ENCODE data around the gene KLC1.

Gene KLC1

DNA sequence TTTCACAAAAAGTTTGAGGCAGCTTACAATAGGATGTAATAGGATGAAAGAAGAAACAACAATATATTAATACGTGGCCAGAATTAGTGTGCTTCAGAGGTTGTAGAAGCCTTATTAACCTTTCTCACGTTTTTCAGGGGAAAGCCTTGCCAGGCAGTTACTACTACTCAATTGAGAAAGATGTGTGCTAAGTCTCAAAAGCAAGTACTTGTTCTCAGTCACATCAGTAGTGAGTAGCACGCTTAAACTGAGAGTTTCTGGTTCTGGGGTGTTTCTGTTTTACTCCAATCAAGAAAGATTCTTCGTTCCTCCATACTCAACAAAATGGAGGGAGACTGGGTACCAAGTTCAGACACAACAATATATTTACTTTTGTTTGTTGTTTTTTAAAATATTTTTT is 38.7 kb downstream of the KLC1 start:
- no peaks in the 10 kb centered on the region for H3K27me3 ChIP-seq (ENCODE audit: low read length)
- H3F3A ChIP-seq (ENCODE audit: insufficient read depth): no peaks in the 10 kb centered on the region
- no peaks in the 10 kb centered on the region for H3K9me3 ChIP-seq (ENCODE audit: insufficient read depth, low read length)
- peaks cover 21% of the 10 kb centered on the region; the same call in 1 of the 2 replicates for H3K36me3 ChIP-seq (ENCODE audit: low read length)
- no peak for TF ChIP-seq EZH2phosphoT487 (conservative IDR thresholded peaks at IDR 0.05; ENCODE audit: low read length)
- TF ChIP-seq, protein P1, sequence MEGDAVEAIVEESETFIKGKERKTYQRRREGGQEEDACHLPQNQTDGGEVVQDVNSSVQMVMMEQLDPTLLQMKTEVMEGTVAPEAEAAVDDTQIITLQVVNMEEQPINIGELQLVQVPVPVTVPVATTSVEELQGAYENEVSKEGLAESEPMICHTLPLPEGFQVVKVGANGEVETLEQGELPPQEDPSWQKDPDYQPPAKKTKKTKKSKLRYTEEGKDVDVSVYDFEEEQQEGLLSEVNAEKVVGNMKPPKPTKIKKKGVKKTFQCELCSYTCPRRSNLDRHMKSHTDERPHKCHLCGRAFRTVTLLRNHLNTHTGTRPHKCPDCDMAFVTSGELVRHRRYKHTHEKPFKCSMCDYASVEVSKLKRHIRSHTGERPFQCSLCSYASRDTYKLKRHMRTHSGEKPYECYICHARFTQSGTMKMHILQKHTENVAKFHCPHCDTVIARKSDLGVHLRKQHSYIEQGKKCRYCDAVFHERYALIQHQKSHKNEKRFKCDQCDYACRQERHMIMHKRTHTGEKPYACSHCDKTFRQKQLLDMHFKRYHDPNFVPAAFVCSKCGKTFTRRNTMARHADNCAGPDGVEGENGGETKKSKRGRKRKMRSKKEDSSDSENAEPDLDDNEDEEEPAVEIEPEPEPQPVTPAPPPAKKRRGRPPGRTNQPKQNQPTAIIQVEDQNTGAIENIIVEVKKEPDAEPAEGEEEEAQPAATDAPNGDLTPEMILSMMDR (IDR thresholded peaks at IDR 0.05; ENCODE audit: insufficient read depth, low read length, poor library complexity, severe bottlenecking): no peak
- no peaks in the 10 kb centered on the region for H3K79me2 ChIP-seq (ENCODE audit: insufficient read depth, low read length)
- H4K20me1 ChIP-seq (ENCODE audit: low read depth, low read length): no peaks in the 10 kb centered on the region
- H3K9me2 ChIP-seq (replicated peaks; ENCODE audit: insufficient read depth, low read length): no peaks in the 10 kb centered on the region
- H2AFZ ChIP-seq (ENCODE audit: low read depth, low read length, severe bottlenecking): no peak overlapping the region
- H3K9ac ChIP-seq (ENCODE audit: low read length): no peak overlapping the region
- H3K4me2 ChIP-seq (ENCODE audit: low read depth, low read length, poor library complexity, severe bottlenecking): no peak overlapping the region
- H3K4me3 ChIP-seq (ENCODE audit: insufficient read depth, low read length, poor library complexity, severe bottlenecking): no peak overlapping the region
- H3K27ac ChIP-seq (ENCODE audit: low read depth, low read length): no peak overlapping the region

DNA sequence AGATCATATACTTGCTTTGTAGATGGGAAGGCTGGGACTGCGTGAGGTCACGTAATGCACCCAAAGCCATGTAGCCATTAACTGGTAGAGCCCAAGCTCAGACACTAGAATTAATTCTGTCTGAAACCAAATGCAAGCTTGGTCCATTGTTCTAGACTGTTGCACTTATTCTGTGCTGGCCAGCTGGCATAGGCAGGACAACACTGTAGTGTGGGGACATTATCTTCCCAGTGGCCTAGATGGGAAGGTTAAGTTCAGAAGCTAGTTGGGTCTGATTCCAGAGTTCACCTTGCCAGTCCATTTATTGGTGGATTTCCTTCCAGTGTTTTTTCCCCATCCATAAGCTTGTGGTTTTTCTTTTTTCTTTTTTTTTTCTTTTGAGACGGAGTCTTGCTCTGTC is 39.1 kb downstream of the KLC1 start:
- Histone ChIP-seq H3K9me2 (replicated peaks; ENCODE audit: insufficient read depth, low read length) (no peaks in the 10 kb centered on the region), H3K4me3 (ENCODE audit: insufficient read depth, low read length, poor library complexity, severe bottlenecking) (no peak overlapping the region), H3K36me3 (ENCODE audit: low read length) (peaks cover 23% of the 10 kb centered on the region; the same call in 1 of the 2 replicates), H3K4me2 (ENCODE audit: low read depth, low read length, poor library complexity, severe bottlenecking) (no peak overlapping the region), H3K9ac (ENCODE audit: low read length) (no peak overlapping the region), H3K27ac (ENCODE audit: low read depth, low read length) (no peak overlapping the region), H3K27me3 (ENCODE audit: low read length) (no peaks in the 10 kb centered on the region), H4K20me1 (ENCODE audit: low read depth, low read length) (no peaks in the 10 kb centered on the region), H2AFZ (ENCODE audit: low read depth, low read length, severe bottlenecking) (no peak overlapping the region), H3F3A (ENCODE audit: insufficient read depth) (no peaks in the 10 kb centered on the region), H3K79me2 (ENCODE audit: insufficient read depth, low read length) (no peaks in the 10 kb centered on the region), H3K9me3 (ENCODE audit: insufficient read depth, low read length) (no peaks in the 10 kb centered on the region)
- TF ChIP-seq EZH2phosphoT487 (conservative IDR thresholded peaks at IDR 0.05; ENCODE audit: low read length): no peak
- TF ChIP-seq, protein P1 (IDR thresholded peaks at IDR 0.05; ENCODE audit: insufficient read depth, low read length, poor library complexity, severe bottlenecking): no peak

DNA sequence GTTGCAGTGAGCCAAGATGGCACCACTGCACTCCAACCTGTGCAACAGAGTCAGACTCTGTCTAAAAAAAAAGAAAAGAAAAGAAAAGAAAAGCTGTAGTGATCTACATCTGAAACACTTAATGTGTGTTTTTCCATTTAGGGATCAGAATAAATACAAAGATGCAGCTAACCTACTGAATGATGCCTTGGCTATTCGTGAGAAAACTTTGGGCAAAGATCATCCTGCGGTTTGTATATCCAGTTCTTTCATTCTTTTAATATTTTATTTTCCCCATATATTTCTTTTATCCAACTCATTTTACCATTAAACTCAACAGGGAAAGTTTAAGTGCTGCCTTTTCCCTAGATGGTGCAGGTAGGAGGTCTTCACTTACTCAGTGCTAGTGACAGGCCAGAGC is 40.4 kb downstream of the KLC1 start:
- Histone ChIP-seq H3F3A (ENCODE audit: insufficient read depth) (no peaks in the 10 kb centered on the region), H3K27me3 (ENCODE audit: low read length) (no peaks in the 10 kb centered on the region), H3K9ac (ENCODE audit: low read length) (no peak overlapping the region), H3K9me3 (ENCODE audit: insufficient read depth, low read length) (no peaks in the 10 kb centered on the region), H3K4me3 (ENCODE audit: insufficient read depth, low read length, poor library complexity, severe bottlenecking) (no peak overlapping the region), H3K36me3 (ENCODE audit: low read length) (peaks cover 29% of the 10 kb centered on the region; the same call in 1 of the 2 replicates), H3K79me2 (ENCODE audit: insufficient read depth, low read length) (no peaks in the 10 kb centered on the region), H4K20me1 (ENCODE audit: low read depth, low read length) (no peaks in the 10 kb centered on the region), H3K4me2 (ENCODE audit: low read depth, low read length, poor library complexity, severe bottlenecking) (no peak overlapping the region), H2AFZ (ENCODE audit: low read depth, low read length, severe bottlenecking) (no peak overlapping the region), H3K27ac (ENCODE audit: low read depth, low read length) (no peak overlapping the region), H3K9me2 (replicated peaks; ENCODE audit: insufficient read depth, low read length) (no peaks in the 10 kb centered on the region)
- TF ChIP-seq, protein P1 (IDR thresholded peaks at IDR 0.05; ENCODE audit: insufficient read depth, low read length, poor library complexity, severe bottlenecking): no peak
- TF ChIP-seq EZH2phosphoT487 (conservative IDR thresholded peaks at IDR 0.05; ENCODE audit: low read length): no peak

Data from SU-DHL-6 (cell line).